Spinal cord (tissue), 10 donors: Measurements from ENCODE around the gene KIF7. TPM values are rescaled to one million over a fixed set of nuclear protein-coding genes. Genes with fewer than 3 reads are reported as not detected.
"Not testable (repeated sequence)": the region's sequence is repeated elsewhere in the genome, so short reads cannot be mapped to it uniquely, and the experiment has no call there.

Experiments used
- DNase-seq, 6 donors: peaks; one replicate each; pipeline versions ENCODE4 v3.0.0 to v3.0.0-alpha.2; 2013 to 2015; ENCODE audit warnings: low spot score in 6 of 6, low read depth in 4 of 6
- H3K27ac ChIP-seq: one replicate; pipeline ENCODE4 v1.5.1; 2013; ENCODE audit warnings: low read depth, low read length, control low read depth
- H3K27me3 ChIP-seq: one replicate; pipeline ENCODE4 v1.6.1; 2013; ENCODE audit warnings: low read length; ENCODE audit not compliant: control insufficient read depth, insufficient read depth
- H3K36me3 ChIP-seq: one replicate; pipeline ENCODE4 v1.6.1; 2013; ENCODE audit warnings: low read length; ENCODE audit not compliant: control insufficient read depth, insufficient read depth
- H3K4me1 ChIP-seq: one replicate; pipeline ENCODE4 v1.6.1; 2013; ENCODE audit warnings: low read length; ENCODE audit not compliant: control insufficient read depth, insufficient read depth
- H3K4me3 ChIP-seq: one replicate; pipeline ENCODE4 v1.5.1; 2013; ENCODE audit warnings: low read depth, low read length, control low read depth
- H3K9me3 ChIP-seq: one replicate; pipeline ENCODE4 v1.6.1; 2013; ENCODE audit warnings: low read length; ENCODE audit not compliant: control insufficient read depth, insufficient read depth
- WGBS: methylation state at CpG from one replicate; pipeline ENCODE4 v1.1.5; 2013; ENCODE audit warnings: missing lambda C conversion rate; ENCODE audit not compliant: insufficient coverage; 5-methylcytosine and 5-hydroxymethylcytosine counted together
- long read RNA-seq, 4 donors: transcript quantifications; one replicate each; lab custom pipeline, GENCODE V29; 2026
- polyA plus RNA-seq, 2 donors: library from polyadenylated mRNA; unstranded; fragments of 120-200 nt; gene quantifications; one replicate each; pipeline ENCODE4 v1.2.1, GENCODE V29; 2013; ENCODE audit not compliant: insufficient read length in 2 of 2
- total RNA-seq, 2 donors: library from RNA; depleted of rRNA in 1 of 2; stranded (reverse); fragments of 120-200 nt in 1 of 2; fragments of >200 nt in 1 of 2; gene quantifications; one replicate each; pipeline versions ENCODE4 v1.2.3 to v1.2.4, GENCODE V29; 2013 to 2014
- donor health status: healthy.

Gene KIF7
- total RNA-seq, result 10 to 100 TPM in 1 of 2 donors, 1 to 10 TPM in 1; 5.4 to 11.2 TPM
- 10 to 100 TPM; 11.5 to 14.7 TPM for polyA plus RNA-seq
- long read RNA-seq, donor 1, result 0 reads
- long read RNA-seq, donor 2, result 0 reads
- long read RNA-seq, donor 3, result 0 reads
- long read RNA-seq, donor 4, result 0 reads

DNA sequence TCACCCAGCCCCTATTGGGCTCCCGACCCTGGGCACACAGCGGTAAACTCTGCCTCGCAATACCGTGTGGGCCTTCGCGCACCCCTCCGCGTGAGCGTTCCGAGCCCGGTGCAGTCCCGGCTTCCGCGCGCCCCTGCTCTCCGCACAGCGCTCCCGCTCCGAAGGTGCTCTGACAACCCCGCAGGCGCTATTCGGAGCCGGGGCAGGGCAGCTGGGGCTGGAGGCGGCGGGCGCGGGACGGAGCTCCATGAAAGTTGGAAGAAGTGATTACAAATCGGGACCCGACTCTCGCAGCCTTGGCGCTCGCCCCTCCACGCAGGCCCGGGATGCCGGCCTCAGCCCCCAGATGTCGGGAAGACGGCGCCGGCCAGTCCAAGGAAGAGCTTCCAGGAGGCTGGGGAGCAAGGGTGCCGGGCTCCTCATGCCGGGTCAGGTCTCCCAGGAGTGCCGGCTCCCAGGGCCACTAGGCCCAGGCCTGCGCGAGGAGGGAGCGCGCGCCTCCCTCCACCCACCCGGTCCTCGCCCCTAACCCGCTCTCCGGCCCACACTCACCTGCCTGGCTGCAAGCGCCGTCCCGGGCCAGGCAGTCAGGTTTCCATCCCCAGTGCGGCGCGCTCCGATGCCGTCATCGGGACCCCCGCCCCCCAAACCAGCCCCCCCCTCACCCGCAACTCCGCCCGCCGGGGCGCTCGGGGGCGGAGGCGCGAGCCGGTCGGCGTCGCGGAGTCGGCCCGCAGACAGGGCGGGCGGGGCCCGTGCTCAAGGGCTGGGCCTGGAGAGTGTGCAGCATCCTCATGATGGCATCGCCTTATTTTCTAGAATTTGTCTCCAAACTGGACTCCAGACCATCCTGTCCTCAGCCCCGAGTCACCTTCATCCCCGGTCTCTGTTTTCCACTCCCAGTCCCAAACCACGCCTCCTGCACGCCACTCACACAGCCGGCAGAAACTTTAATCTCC is at the start of gene KIF7:
KIF7 (minus strand) TSS at position 621 of the 959 bp plus-strand sequence. CDS start 2,537 bp downstream, outside the sequence.
- 1% methylated on average over 86 of the region's 87 CpGs for whole genome bisulfite sequencing
- peaks cover 15% of the 10 kb centered on the region for H3K4me1 ChIP-seq
- peaks cover 8% of the 10 kb centered on the region for H3K36me3 ChIP-seq
- H3K27me3 ChIP-seq, result peaks cover 3% of the 10 kb centered on the region
- no peaks in the 10 kb centered on the region for H3K9me3 ChIP-seq
- H3K4me3 ChIP-seq, result peak within 1 kb of the TSS; percentile 71
- peak within 1 kb of the TSS; percentile 15 for H3K27ac ChIP-seq
- DNase-seq, result peak in 2 of 6 donors; percentile 77 to 84

DNA sequence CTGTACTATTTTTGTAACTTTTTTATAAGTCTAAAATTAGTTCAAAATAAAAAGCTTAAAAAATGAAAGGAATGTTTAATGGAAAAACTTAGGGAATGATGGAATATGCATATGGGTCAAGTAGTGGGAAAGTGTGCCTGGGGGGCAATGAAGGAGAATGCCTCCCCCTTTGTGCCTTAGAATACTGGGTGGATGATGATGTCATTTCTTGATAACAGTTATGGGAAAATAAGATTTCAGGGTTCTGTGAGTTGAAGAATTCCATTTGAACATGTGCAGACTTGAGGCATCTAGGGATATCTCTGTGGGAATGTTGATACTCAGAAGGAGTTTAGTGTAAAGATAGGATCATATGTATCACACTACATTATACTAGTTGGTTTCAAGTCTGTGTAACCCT is 49.1 kb upstream of the KIF7 start:
- Histone ChIP-seq H3K9me3 (no peaks in the 10 kb centered on the region), H3K36me3 (no peaks in the 10 kb centered on the region), H3K4me3 (no peak overlapping the region), H3K4me1 (no peaks in the 10 kb centered on the region), H3K27me3 (no peaks in the 10 kb centered on the region), H3K27ac (no peak overlapping the region)
- no peak for DNase-seq

DNA sequence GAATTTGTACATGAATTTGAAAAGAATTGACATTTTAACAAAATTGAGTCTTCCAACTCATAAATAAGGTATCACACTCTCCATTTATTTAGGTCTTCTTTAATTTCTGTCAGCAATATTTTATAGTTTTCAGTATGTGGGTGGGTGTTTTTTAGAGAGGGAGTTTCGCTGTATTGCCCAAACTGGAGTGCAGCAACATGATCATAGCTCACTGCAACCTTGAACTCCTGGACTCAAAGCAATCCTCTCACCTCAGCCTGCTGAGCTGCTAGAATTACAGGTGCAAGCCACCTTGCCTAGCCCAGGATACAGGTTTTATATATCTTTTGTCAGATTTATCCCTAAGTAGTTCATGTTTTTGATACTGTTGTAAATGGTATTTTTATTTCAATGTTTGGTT is 39.9 kb upstream of the KIF7 start:
- no peak overlapping the region for H3K27ac ChIP-seq
- no peaks in the 10 kb centered on the region for H3K9me3 ChIP-seq
- peaks cover 8% of the 10 kb centered on the region for H3K4me1 ChIP-seq
- no peaks in the 10 kb centered on the region for H3K27me3 ChIP-seq
- H3K36me3 ChIP-seq, result no peaks in the 10 kb centered on the region
- WGBS, result no CpG with 5 or more reads among the region's 1 CpG
- DNase-seq, result no peak
- no peak overlapping the region for H3K4me3 ChIP-seq

GRCh38 chr15:89693696-89694095 is 38.4 kb upstream of the KIF7 start:
- Histone ChIP-seq H3K27ac (no peak overlapping the region), H3K9me3 (no peaks in the 10 kb centered on the region), H3K4me1 (peaks cover 15% of the 10 kb centered on the region), H3K27me3 (no peaks in the 10 kb centered on the region), H3K4me3 (no peak overlapping the region), H3K36me3 (no peaks in the 10 kb centered on the region)
- no peak for DNase-seq
- WGBS, result no CpG with 5 or more reads among the region's 1 CpG

DNA sequence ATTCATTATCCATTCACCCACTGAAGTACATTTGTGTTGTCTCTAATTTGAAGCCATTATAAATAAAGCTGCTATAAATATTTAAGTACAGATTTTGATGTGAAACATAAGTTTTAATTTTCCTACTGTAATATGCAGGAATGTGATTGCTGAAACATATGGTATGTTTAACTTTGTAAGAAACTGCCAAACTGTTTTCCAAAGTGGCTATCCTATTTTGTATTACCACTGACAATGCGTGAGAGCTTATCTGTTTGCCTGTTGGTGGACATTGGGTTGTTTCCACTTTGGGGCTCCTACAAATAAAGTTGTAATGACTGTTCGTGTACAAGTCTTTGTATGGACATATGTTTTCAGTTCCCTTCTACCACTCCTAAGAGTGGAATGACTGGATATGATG is 37.8 kb upstream of the KIF7 start:
- no peak overlapping the region for H3K27ac ChIP-seq
- no peaks in the 10 kb centered on the region for H3K27me3 ChIP-seq
- no peaks in the 10 kb centered on the region for H3K36me3 ChIP-seq
- peaks cover 15% of the 10 kb centered on the region for H3K4me1 ChIP-seq
- no peak overlapping the region for H3K4me3 ChIP-seq
- no CpG with 5 or more reads among the region's 2 CpGs for whole genome bisulfite sequencing
- DNase-seq, result no peak
- H3K9me3 ChIP-seq, result no peaks in the 10 kb centered on the region

DNA sequence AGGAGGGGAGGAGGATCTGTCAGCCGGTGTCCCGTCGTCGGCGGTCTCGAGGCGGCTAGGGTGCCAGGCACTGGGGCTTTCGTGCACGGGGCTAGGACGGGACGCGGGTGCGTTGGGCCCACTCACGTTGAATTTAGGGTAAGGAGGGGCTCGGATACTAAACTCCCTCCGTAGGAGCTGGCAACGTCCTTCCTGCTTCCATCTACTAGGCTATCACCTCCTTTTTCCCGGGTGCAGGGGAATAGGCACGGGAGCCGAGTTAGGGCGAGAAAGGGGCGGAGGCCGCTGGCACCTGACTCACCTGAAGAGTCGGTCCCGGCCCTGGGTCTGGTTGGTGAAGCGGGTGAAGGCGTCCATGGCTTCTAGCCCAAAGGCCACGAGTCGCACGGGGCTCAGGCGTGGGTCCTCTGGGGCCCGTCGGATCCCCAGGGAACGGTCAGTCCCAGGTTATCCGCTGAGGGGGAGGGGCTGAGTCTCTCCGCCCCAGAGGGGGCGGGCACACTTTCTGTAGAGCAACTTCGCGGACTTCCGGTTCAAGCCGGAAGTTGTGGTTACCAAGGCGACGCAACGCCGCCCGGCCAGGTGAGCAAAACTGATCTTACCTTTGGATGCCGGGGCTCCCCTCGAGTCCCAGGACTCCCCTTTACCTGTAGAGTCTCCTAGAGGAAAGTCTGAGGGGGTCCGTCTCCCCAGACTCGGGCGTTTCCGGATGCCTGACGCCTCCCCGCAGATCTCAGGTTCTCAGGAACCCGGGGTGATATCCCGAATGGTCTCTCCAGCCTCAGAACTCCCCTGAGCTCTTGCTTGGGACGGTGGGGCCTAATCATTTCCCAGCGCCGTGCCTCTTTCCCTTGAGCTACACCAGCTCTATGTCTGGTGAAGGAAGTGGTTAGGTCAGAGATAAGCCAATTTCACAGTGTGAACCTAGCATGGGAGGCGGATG is 35.3 kb upstream of the KIF7 start, which contains the start of the genes PEX11A and WDR93:
PEX11A (minus strand) TSS at position 479 of the 943 bp plus-strand sequence; CDS start at position 357, 122 bp downstream.
WDR93 (plus strand) TSS at position 536 of the 943 bp plus-strand sequence. CDS start 10,936 bp downstream, outside the sequence.
- Histone ChIP-seq H3K4me1 (peaks cover 15% of the 10 kb centered on the region), H3K27me3 (no peaks in the 10 kb centered on the region), H3K27ac (no peak within 1 kb of the TSS), H3K9me3 (no peaks in the 10 kb centered on the region), H3K36me3 (no peaks in the 10 kb centered on the region), H3K4me3 (peak within 1 kb of the TSS; percentile 89)
- 5% methylated on average over 59 of the region's 60 CpGs for WGBS
- DNase-seq, result peak in 5 of 6 donors; percentile 50 to 94 (median 65)

DNA sequence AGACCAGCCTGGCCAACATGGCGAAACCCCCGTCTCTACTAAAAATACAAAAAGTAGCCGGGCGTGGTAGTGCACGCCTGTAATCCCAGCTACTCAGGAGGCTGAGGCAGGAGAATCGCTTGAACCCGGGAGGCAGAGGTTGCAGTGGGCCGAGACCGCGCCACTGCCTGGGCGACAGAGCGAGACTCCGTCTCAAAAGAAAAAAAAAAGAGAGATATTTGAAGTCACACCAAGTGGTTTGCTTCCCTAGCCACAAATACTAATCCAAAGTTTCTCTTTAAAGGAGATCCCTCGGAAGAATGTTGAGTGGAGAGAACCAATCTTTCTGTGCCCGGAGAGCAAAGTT is 34.6 kb upstream of the KIF7 start:
- not testable (repeated sequence) for H3K27ac ChIP-seq

GRCh38 chr15:89686522-89686921 is 31.3 kb upstream of the KIF7 start:
- H3K27ac ChIP-seq, result no peak overlapping the region
- H3K4me1 ChIP-seq, result peaks cover 15% of the 10 kb centered on the region

More for the DNA sequence above, 34.6 kb upstream of the KIF7 start:
- H3K4me1 ChIP-seq, result peaks cover 15% of the 10 kb centered on the region
- H3K27me3 ChIP-seq, DNase-seq, H3K36me3 ChIP-seq, H3K9me3 ChIP-seq: not testable (repeated sequence)
- peak overlapping the region; percentile 89 for H3K4me3 ChIP-seq
- 64% methylated on average over 11 of the region's 15 CpGs for WGBS

GRCh38 chr15:89685995-89686394 is 30.7 kb upstream of the KIF7 start:
- H3K4me1 ChIP-seq, result peaks cover 14% of the 10 kb centered on the region
- WGBS, result 100% methylated on average over 1 of the region's 2 CpGs
- H3K9me3 ChIP-seq, result no peaks in the 10 kb centered on the region
- no peak overlapping the region for H3K4me3 ChIP-seq
- H3K27ac ChIP-seq, result no peak overlapping the region
- H3K27me3 ChIP-seq, result no peaks in the 10 kb centered on the region
- H3K36me3 ChIP-seq, result no peaks in the 10 kb centered on the region
- DNase-seq, result no peak

More at GRCh38 chr15:89686522-89686921, 31.3 kb upstream of the KIF7 start:
- no peak overlapping the region for H3K4me3 ChIP-seq
- H3K9me3 ChIP-seq, result no peaks in the 10 kb centered on the region
- no peaks in the 10 kb centered on the region for H3K27me3 ChIP-seq
- DNase-seq, result no peak
- H3K36me3 ChIP-seq, result no peaks in the 10 kb centered on the region
